Common myeloid progenitor, CD34-positive (primary cell): ENCODE results near the gene ARID5A.

ENCODE experiments used
- CTCF ChIA-PET: fragments of 350-600 bp; sonication (Branson Sonifier 250); formaldehyde crosslinking; loops from one replicate; lab custom pipeline; 2021; ENCODE audit warnings: antibody characterized with exemption; lab: Charles Lee
- POLR2A ChIA-PET: fragments of 350-600 bp; sonication (Branson Sonifier 250); formaldehyde crosslinking; loops from one replicate; lab custom pipeline; 2021; ENCODE audit warnings: antibody characterized with exemption; lab: Charles Lee
- DNase-seq, 3 donors: peaks; one replicate each; pipeline versions ENCODE4 v3.0.0 to v3.0.0-alpha.2; 2013
- H3K27ac ChIP-seq, 2 experiments: 1 replicate in 1 of 2; 2 replicates in 1 of 2; pipeline ENCODE4 v1.7.0; 2013; ENCODE audit warnings: inconsistent platforms in 2 of 2, low read length in 2 of 2, mild to moderate bottlenecking in 2 of 2, low read depth in 1 of 2, moderate library complexity in 1 of 2; ENCODE audit not compliant: severe bottlenecking in 2 of 2, insufficient read depth in 1 of 2, poor library complexity in 1 of 2
- H3K27me3 ChIP-seq, 5 experiments: replicated peaks in 2 of 5; 1 replicate in 3 of 5; 2 replicates in 2 of 5; pipeline versions ENCODE4 v1.6.1 to v1.7.0; 2013; ENCODE audit warnings: low read length in 4 of 5, mild to moderate bottlenecking in 2 of 5, moderate library complexity in 2 of 5, inconsistent platforms in 1 of 5; ENCODE audit not compliant: insufficient read depth in 5 of 5, control insufficient read depth in 4 of 5
- H3K36me3 ChIP-seq, 4 experiments: 1 replicate in 2 of 4; 2 replicates in 2 of 4; pipeline versions ENCODE4 v1.6.1 to v1.7.0; 2013; ENCODE audit warnings: low read length in 3 of 4, control low read depth in 1 of 4, mild to moderate bottlenecking in 1 of 4; ENCODE audit not compliant: control insufficient read depth in 4 of 4, insufficient read depth in 4 of 4
- H3K4me1 ChIP-seq, 4 experiments: 1 replicate in 3 of 4; 2 replicates in 1 of 4; pipeline versions ENCODE4 v1.6.1 to v1.7.1; 2013; ENCODE audit warnings: low read length in 3 of 4, mild to moderate bottlenecking in 3 of 4, control low read depth in 1 of 4, inconsistent platforms in 1 of 4, moderate library complexity in 1 of 4; ENCODE audit not compliant: control insufficient read depth in 4 of 4, insufficient read depth in 4 of 4; ENCODE audit errors: control extremely low read depth in 1 of 4
- H3K4me3 ChIP-seq, 7 experiments: 1 replicate in 4 of 7; 2 replicates in 3 of 7; pipeline versions ENCODE4 v1.5.1 to v1.7.0; 2013; ENCODE audit warnings: mild to moderate bottlenecking in 7 of 7, low read length in 6 of 7, moderate library complexity in 6 of 7, inconsistent platforms in 2 of 7, low read depth in 2 of 7, control low read depth in 1 of 7; ENCODE audit not compliant: insufficient read depth in 4 of 7, control insufficient read depth in 1 of 7; ENCODE audit errors: extremely low read depth in 1 of 7
- H3K9me3 ChIP-seq, 5 experiments: 1 replicate in 4 of 5; 2 replicates in 1 of 5; pipeline versions ENCODE4 v1.6.1 to v1.7.1; 2013; ENCODE audit warnings: low read length in 4 of 5, mild to moderate bottlenecking in 2 of 5, inconsistent platforms in 1 of 5, low read depth in 1 of 5, moderate library complexity in 1 of 5; ENCODE audit not compliant: control insufficient read depth in 4 of 5, insufficient read depth in 2 of 5; ENCODE audit errors: control extremely low read depth in 1 of 5
- WGBS: methylation state at CpG from one replicate; pipeline ENCODE4 v1.1.5; 2013; ENCODE audit not compliant: insufficient coverage; 5-methylcytosine and 5-hydroxymethylcytosine counted together

Gene ARID5A

GRCh38 chr2:96501886-96502810 lies 34.4 kb upstream of the ARID5A start:
- H3K27me3 ChIP-seq: no peaks in the 10 kb centered on the region
- ChIA-PET POLR2A (no interaction called here), CTCF (interaction anchor here (1.5 kb wide), 1 partner anchor 10 kb away, joined by 3 read pairs; no protein-coding TSS in a partner anchor)
- peak overlapping the region in 1 of 7 experiments; percentile 20 for H3K4me3 ChIP-seq
- no peak overlapping the region for H3K27ac ChIP-seq
- 90% methylated on average over 11 of the region's 16 CpGs for WGBS
- no peaks in the 10 kb centered on the region for H3K9me3 ChIP-seq
- H3K36me3 ChIP-seq: no peaks in the 10 kb centered on the region
- H3K4me1 ChIP-seq: peaks cover 0 to 43% (median 26%) of the 10 kb centered on the region in 4 experiments
- no peak for DNase-seq

- no peaks in the 10 kb centered on the region for H3K36me3 ChIP-seq
- POLR2A ChIA-PET: no interaction called here
- 81% methylated on average over 11 of the region's 13 CpGs for WGBS
- H3K27ac ChIP-seq: no peak overlapping the region
- CTCF ChIA-PET: interaction anchor here (1.1 to 1.5 kb wide), 3 partner anchors 11 to 33 kb away, joined by 3 to 4 read pairs (median 3); no protein-coding TSS in a partner anchor
- no peaks in the 10 kb centered on the region for H3K27me3 ChIP-seq
- no peak overlapping the region for H3K4me3 ChIP-seq
- peaks cover 0 to 37% (median 26%) of the 10 kb centered on the region in 4 experiments for H3K4me1 ChIP-seq
- no peak for DNase-seq
- no peaks in the 10 kb centered on the region for H3K9me3 ChIP-seq
Observed at GRCh38 chr2:96502891-96503636, 33.5 kb upstream of the ARID5A start.

- Histone ChIP-seq H3K4me1 (peaks cover 0 to 41% (median 28%) of the 10 kb centered on the region in 4 experiments), H3K9me3 (no peaks in the 10 kb centered on the region), H3K36me3 (no peaks in the 10 kb centered on the region), H3K4me3 (no peak overlapping the region), H3K27me3 (no peaks in the 10 kb centered on the region), H3K27ac (no peak overlapping the region)
- WGBS: 100% methylated on average over 4 of the region's 12 CpGs
- ChIA-PET CTCF (interaction anchor here (1.1 to 3.8 kb wide), 6 partner anchors 8 to 33 kb away, joined by 3 to 12 read pairs (median 4); no protein-coding TSS in a partner anchor), POLR2A (no interaction called here)
- DNase-seq: no peak
Observed at GRCh38 chr2:96503637-96504243, 32.8 kb upstream of the ARID5A start.

GRCh38 chr2:96505231-96505889 lies 31.2 kb upstream of the ARID5A start, which contains the start of gene NEURL3:
Gene NEURL3, minus strand, starts transcription at chr2:96505357. Its CDS starts 71 bp downstream, at chr2:96505286.
- Histone ChIP-seq H3K4me1 (peaks cover 0 to 50% (median 31%) of the 10 kb centered on the region in 4 experiments), H3K27me3 (no peaks in the 10 kb centered on the region), H3K9me3 (no peaks in the 10 kb centered on the region), H3K27ac (no peak within 1 kb of the TSS), H3K36me3 (no peaks in the 10 kb centered on the region), H3K4me3 (no peak within 1 kb of the TSS)
- WGBS: 93% methylated on average over 7 of the region's 9 CpGs
- ChIA-PET POLR2A (no interaction called here), CTCF (interaction anchor here (0.7 to 3.8 kb wide), 7 partner anchors 9 to 98 kb away, joined by 3 to 12 read pairs (median 6); no protein-coding TSS in a partner anchor)
- no peak for DNase-seq

- Histone ChIP-seq H3K27me3 (peaks cover 0 to 2% (median 0%) of the 10 kb centered on the region in 5 experiments), H3K4me1 (peaks cover 0 to 44% (median 26%) of the 10 kb centered on the region in 4 experiments), H3K27ac (no peak overlapping the region), H3K9me3 (no peaks in the 10 kb centered on the region), H3K4me3 (no peak overlapping the region), H3K36me3 (no peaks in the 10 kb centered on the region)
- ChIA-PET CTCF (interaction anchor here (1.1 to 7.7 kb wide), 6 partner anchors 10 to 100 kb away, joined by 3 to 114 read pairs (median 9); no protein-coding TSS in a partner anchor), POLR2A (no interaction called here)
- 94% methylated on average over 3 of the region's 8 CpGs for WGBS
- DNase-seq: no peak
Observed at GRCh38 chr2:96506016-96506906, 30.3 kb upstream of the ARID5A start.

- 100% methylated on average over 3 of the region's 7 CpGs for WGBS
- ChIA-PET POLR2A (no interaction called here), CTCF (interaction anchor here (2.0 to 7.7 kb wide), 5 partner anchors 11 to 100 kb away, joined by 6 to 114 read pairs (median 12); no protein-coding TSS in a partner anchor)
- Histone ChIP-seq H3K4me1 (peaks cover 0 to 37% (median 20%) of the 10 kb centered on the region in 4 experiments), H3K27me3 (peaks cover 0 to 2% (median 0%) of the 10 kb centered on the region in 5 experiments), H3K27ac (no peak overlapping the region), H3K4me3 (no peak overlapping the region), H3K9me3 (no peaks in the 10 kb centered on the region), H3K36me3 (no peaks in the 10 kb centered on the region)
- no peak for DNase-seq
Observed at GRCh38 chr2:96506907-96507240, 29.7 kb upstream of the ARID5A start.
